Esophagus squamous epithelium (tissue), 4 donors: ENCODE data around the gene COQ8B.

ENCODE experiments used
- CTCF ChIP-seq, 6 experiments: fragments of 450-650 bp in 4 of 6; fragments of 200-600 bp in 2 of 6; sonication (generic) in 2 of 6; IDR thresholded peaks; one replicate each; pipeline ENCODE4 v1.5.1; 2016 to 2019; ENCODE audit warnings: antibody characterized with exemption in 6 of 6, mild to moderate bottlenecking in 4 of 6, moderate library complexity in 4 of 6
- POLR2A ChIP-seq, 4 donors: fragments of 450-650 bp; IDR thresholded peaks; one replicate each; pipeline ENCODE4 v1.6.1; 2017; ENCODE audit warnings: antibody characterized with exemption in 4 of 4, mild to moderate bottlenecking in 4 of 4, moderate library complexity in 3 of 4

GRCh38 chr19:40659116-40659515 is 57.6 kb downstream of the COQ8B start:
- no peak for TF ChIP-seq CTCF (IDR thresholded peaks at IDR 0.05)
- TF ChIP-seq POLR2A (IDR thresholded peaks at IDR 0.05), result no peak
